ENCODE results near the gene TIGD7. TPM values are rescaled to one million over a fixed set of nuclear protein-coding genes. Genes with fewer than 3 reads are reported as not detected.

TIGD7 gene
- polyA plus RNA-seq, 2 of the 4 experiments (the other 2 are of a cell fraction), result 1.8 to 4.3 TPM

GRCh38 chr16:3256866-3257465 lies 48.3 kb downstream of the TIGD7 start:
- Histone ChIP-seq H3K4me3 (no peak overlapping the region), H3K4me1 (no peaks in the 10 kb centered on the region), H3K4me2 (no peak overlapping the region), H3K9me3 (no peaks in the 10 kb centered on the region), H3K27ac (no peak overlapping the region)
- CTCF ChIA-PET, result interaction anchor here (0.9 to 1.9 kb wide), 3 partner anchors 10 to 42 kb away, joined by 3 to 6 read pairs (median 6); no protein-coding TSS in a partner anchor
- TF ChIP-seq EHF (CRISPR knock-in tag; IDR thresholded peaks at IDR 0.05) (no peak), PBX3 (IDR thresholded peaks at IDR 0.05) (no peak), CHD2 (IDR thresholded peaks at IDR 0.05; ENCODE audit: low read length, partially characterized antibody) (no peak), JUNB (IDR thresholded peaks at IDR 0.05) (no peak), ATOH8 (CRISPR knock-in tag; IDR thresholded peaks at IDR 0.05; ENCODE audit: low read depth) (no peak), NFE2L2 (conservative IDR thresholded peaks at IDR 0.05; ENCODE audit: low read length) (no peak), FOSB (CRISPR knock-in tag; IDR thresholded peaks at IDR 0.05) (no peak), NR3C1 (IDR thresholded peaks at IDR 0.05) (no peak), HES2 (IDR thresholded peaks at IDR 0.05) (no peak)
- WGBS (ENCODE audit: missing lambda C conversion rate), result 30% methylated on average over 9 of the region's 9 CpGs
- DNase-seq (ENCODE audit: low read depth in 1 of 2, low spot score in 1 of 2) (no peak), FAIRE-seq (no peak), ATAC-seq (no peak)
- POLR2A ChIA-PET, result no interaction called here

GRCh38 chr16:3256146-3256865 lies 48.9 kb downstream of the TIGD7 start, which contains the start of gene MEFV:
Gene MEFV (minus strand): TSS chr16:3256633. CDS start chr16:3256587, 46 bp downstream.
- Histone ChIP-seq H3K27ac (no peak within 1 kb of the TSS), H3K4me3 (no peak within 1 kb of the TSS), H3K9me3 (no peaks in the 10 kb centered on the region), H3K4me2 (no peak within 1 kb of the TSS), H3K4me1 (no peaks in the 10 kb centered on the region)
- FAIRE-seq (no peak), DNase-seq (ENCODE audit: low read depth in 1 of 2, low spot score in 1 of 2) (no peak), ATAC-seq (no peak)
- CTCF ChIA-PET, result interaction anchor here (0.7 to 1.8 kb wide), 2 partner anchors 11 to 167 kb away, joined by 3 to 6 read pairs; no protein-coding TSS in a partner anchor
- TF ChIP-seq CBX2 (IDR thresholded peaks at IDR 0.05; ENCODE audit: borderline replicate concordance, low read depth), result no peak
- no peak for TF ChIP-seq BHLHE40 (IDR thresholded peaks at IDR 0.05; ENCODE audit: low read depth, low read length)
- no peak for TF ChIP-seq MAFK (IDR thresholded peaks at IDR 0.05; ENCODE audit: partially characterized antibody)
- TF ChIP-seq ZFP36 (IDR thresholded peaks at IDR 0.05; ENCODE audit: borderline replicate concordance, partially characterized antibody), result no peak
- no peak for TF ChIP-seq HES2 (IDR thresholded peaks at IDR 0.05)
- TF ChIP-seq ATOH8 (CRISPR knock-in tag; IDR thresholded peaks at IDR 0.05; ENCODE audit: low read depth), result no peak
- no peak for TF ChIP-seq MYC (IDR thresholded peaks at IDR 0.05; ENCODE audit: borderline replicate concordance, low read length)
- no peak for TF ChIP-seq KDM5A (IDR thresholded peaks at IDR 0.05)
- TF ChIP-seq NPAS2 (CRISPR knock-in tag; IDR thresholded peaks at IDR 0.05; ENCODE audit: borderline replicate concordance), result no peak
- no peak for TF ChIP-seq CTCF (IDR thresholded peaks at IDR 0.05)
- TF ChIP-seq FOSL2 (IDR thresholded peaks at IDR 0.05), result no peak
- no peak for TF ChIP-seq FOSL2 (CRISPR knock-in tag; IDR thresholded peaks at IDR 0.05)
- TF ChIP-seq ZSCAN20 (CRISPR knock-in tag; IDR thresholded peaks at IDR 0.05), result no peak
- TF ChIP-seq RARB (CRISPR knock-in tag; IDR thresholded peaks at IDR 0.05), result no peak
- POLR2A ChIA-PET, result no interaction called here
- 54% methylated on average over 14 of the region's 14 CpGs for WGBS (ENCODE audit: missing lambda C conversion rate)
